ENCODE data around the gene PHLDA2.

Gene PHLDA2

GRCh38 chr11:2881076-2881980 lies 47.9 kb downstream of the PHLDA2 start:
- DNase-seq (ENCODE audit: low read depth): no peak

- DNase-seq (ENCODE audit: low read depth): no peak
Measured at GRCh38 chr11:2880646-2881045, 48.6 kb downstream of the PHLDA2 start.

GRCh38 chr11:2878782-2879181 lies 50.4 kb downstream of the PHLDA2 start:
- DNase-seq (ENCODE audit: low read depth): no peak

Data from activated T-helper 9 cell treated with anti-CD3 and anti-CD28 coated beads, Interleukin-2, amount 50 U/mL, for 16 hours (primary cell).